ENCODE measurements around the gene TNFRSF4.
"Not testable (repeated sequence)": the region's sequence is repeated elsewhere in the genome, so short reads cannot be mapped to it uniquely, and the experiment has no call there.

Gene TNFRSF4

DNA sequence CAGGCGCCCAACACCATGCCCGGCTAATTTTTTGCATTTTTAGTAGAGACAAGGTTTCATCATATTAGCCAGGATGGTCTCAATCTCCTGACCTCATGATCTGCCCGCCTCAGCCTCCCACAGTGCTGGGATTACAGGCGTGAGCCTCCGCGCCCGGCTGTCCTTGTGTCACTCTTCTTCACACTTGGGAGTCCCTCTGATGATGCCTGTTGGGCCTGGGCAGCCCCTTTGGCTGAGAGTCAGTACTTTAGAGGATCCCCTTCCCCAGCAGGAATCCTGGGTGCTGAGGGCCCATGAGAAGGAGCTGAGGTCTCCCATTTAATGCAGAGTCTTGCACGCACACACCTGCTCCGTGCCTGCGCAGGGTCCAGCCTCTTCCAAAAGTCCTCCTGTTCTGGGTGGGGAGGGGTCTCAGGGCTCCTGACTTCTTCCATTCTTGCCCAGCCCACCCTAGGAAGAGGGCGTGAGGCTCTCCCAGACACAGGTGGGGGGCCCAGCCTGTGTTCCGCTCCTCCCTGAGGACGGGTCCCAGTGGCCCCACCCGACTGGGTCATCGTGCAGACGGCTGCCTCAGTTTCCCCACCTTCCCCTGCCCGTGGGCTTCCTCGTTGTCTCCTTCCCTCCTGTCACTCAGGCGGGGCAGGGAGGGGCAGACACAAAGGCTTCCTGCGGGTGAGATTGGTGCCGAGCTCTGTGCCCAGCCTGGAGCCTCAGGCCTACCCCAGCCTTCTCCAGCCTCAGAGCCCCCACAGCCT is 36.3 kb downstream of the TNFRSF4 start:
- no peak for DNase-seq
- in situ Hi-C loops (cut with HindIII; ENCODE audit: low pct_ligation_motif_present, low pct_unique_long_range_greater_than_20kb, low sequenced_read_pairs) = no loop called here

DNA sequence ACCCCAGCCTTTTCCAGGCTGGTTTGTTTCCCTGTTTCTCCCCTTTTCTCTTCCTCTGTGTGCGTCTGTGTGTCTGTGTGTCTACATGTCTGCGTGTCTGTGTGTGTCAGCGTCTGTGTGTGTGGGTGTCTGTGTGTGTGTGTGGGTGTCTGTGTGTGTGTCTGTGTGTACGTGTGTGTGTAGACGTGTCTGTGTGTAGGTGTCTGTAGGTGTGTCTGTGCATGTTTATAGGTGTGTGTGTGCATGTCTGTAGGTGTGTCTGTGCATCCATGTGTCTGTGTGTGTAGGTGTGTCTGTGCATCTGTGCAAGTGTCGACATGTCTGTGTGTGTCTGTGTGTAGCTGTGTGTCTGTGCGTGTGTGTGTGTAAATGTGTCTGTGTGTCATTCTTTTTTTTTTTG is 37.0 kb downstream of the TNFRSF4 start:
- DNase-seq = no peak
- in situ Hi-C loops (cut with HindIII; ENCODE audit: low pct_ligation_motif_present, low pct_unique_long_range_greater_than_20kb, low sequenced_read_pairs) = no loop called here

DNA sequence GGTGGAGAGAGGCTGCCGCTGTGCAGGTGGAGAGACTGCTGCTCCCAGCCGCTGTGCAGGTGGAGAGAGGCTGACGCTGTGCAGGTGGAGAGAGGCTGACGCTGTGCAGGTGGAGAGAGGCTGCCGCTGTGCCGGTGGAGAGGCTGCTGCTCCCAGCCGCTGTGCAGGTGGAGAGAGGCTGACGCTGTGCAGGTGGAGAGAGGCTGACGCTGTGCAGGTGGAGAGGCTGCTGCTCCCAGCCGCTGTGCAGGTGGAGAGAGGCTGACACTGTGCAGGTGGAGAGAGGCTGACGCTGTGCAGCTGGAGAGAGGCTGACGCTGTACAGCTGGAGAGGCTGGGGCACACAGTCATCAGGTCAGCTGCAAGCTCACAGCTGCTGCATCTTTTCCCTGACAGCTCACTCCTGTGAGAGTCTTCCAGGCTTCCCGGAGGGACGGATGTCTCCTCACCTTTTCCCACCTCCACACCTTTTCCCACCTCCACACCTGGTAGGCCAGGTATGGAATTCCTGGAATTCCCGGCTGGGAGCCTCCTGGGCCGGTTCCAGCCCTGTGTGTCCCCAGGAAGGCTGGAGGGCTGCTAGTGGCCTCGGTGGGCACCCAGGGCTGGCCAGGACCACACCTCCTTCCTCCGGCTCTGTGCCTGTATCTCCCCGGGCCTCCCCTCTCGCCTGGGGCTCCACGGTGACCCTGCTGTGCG is 37.7 kb downstream of the TNFRSF4 start:
- DNase-seq; in situ Hi-C loops (cut with HindIII; ENCODE audit: low pct_ligation_motif_present, low pct_unique_long_range_greater_than_20kb, low sequenced_read_pairs): not testable (repeated sequence)

DNA sequence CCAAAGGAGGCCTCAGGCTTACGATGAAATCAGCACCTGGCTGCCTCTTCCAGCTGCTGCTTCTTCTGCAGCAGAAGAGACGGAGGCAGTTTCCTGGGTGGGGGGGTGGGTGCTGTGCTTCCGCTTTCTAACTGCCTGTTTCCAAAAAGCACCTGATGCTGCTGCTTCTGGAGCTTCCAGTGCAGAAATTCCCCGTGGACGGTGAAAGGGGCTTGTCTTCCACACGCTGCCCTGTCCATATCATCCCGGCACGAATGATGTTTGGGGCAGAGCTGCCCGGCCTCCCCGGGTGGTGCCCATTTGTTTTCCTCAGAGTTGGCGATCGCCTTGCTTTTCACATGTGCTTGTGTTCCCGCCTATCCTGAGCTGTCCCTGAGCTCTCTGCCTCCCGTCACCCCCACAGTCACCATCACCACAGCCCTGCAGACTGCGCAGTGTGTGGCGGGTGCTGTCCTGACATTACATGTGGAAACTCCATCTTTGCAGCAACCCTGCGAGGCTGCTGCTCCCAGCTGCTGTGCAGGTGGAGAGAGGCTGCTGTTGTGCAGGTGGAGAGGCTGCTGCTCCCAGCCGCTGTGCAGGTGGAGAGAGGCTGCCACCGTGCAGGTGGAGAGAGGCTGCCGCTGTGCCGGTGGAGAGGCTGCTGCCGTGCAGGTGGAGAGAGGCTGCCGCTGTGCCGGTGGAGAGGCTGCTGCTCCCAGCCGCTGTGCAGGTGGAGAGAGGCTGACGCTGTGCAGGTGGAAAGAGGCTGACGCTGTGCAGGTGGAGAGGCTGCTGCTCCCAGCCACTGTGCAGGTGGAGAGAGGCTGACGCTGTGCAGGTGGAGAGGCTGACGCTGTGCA is 38.5 kb downstream of the TNFRSF4 start:
- no peak for DNase-seq
- in situ Hi-C loops (cut with HindIII; ENCODE audit: low pct_ligation_motif_present, low pct_unique_long_range_greater_than_20kb, low sequenced_read_pairs) = no loop called here

DNA sequence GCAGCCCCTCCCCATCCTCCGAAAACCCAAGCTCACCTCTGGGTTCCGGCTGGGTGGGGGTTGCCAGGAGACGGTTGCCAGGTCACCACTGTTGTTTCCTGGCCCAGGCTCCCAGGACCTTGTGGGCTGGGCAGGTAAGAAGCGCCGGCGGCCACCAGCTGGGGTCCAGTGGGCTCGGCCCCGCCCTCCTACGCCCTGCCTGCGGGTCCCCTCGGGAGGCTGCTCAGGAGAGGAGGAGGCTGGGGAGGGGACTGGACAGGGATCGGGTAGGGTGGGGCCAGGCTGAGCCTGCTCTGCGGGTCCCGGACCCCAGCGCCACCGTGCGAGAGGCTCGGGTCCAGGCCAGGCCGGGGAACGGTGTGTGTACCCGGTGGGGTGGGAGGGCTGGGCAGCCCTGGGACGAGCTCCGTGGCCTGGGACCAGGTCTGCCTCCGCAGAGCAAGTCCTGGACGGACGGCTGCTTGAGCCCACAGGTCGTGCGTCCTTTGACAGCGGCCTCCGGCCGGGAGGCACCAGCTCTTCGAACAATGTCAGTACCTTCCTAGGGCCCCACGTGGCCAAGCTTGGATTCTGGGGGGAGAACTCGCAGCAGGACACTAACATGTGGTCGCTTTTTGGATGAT is 40.0 kb downstream of the TNFRSF4 start, which contains the start of gene TTLL10:
Gene TTLL10 (plus strand): TSS at position 88 of the 623 bp plus-strand sequence. CDS start 5,336 bp downstream, outside the sequence.
- in situ Hi-C loops (cut with HindIII; ENCODE audit: low pct_ligation_motif_present, low pct_unique_long_range_greater_than_20kb, low sequenced_read_pairs) = no loop called here
- DNase-seq = no peak

DNA sequence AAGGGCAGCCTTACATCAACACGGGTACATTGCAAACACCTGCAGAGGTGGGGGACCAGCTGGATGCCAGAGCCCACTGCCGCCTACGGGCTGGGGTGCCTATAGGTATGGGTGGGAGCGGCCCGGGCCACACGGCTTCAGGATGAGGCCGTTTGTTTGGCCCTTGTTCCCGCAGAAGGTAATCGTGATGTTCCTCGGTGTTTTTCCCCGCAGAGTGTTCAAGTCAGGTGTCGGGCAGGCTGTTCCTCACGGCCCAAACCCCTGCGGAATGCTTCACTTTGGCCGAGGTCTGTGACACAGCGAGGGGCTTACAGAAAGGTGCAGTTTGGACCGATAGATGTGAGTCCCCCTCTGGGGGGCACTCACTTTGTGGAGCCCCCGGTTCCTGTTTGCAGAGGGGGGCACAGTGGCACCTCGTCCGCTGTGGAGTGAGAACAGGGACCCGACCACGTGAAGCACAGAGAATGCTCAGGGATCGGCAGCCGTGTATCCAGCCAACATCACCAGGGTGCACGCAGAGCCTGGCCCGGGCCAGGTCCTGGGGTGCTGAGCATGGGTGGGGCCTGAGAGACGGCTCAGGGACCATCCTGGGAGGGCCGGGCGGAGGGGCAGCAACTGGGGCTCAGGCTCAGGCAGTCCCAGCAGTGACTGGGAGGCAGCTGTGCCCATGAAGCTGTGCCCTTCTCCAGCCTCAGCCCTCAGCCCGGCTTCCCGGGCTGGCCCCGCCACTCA is 40.7 kb downstream of the TNFRSF4 start:
- in situ Hi-C loops (cut with HindIII; ENCODE audit: low pct_ligation_motif_present, low pct_unique_long_range_greater_than_20kb, low sequenced_read_pairs) = no loop called here
- no peak for DNase-seq

DNA sequence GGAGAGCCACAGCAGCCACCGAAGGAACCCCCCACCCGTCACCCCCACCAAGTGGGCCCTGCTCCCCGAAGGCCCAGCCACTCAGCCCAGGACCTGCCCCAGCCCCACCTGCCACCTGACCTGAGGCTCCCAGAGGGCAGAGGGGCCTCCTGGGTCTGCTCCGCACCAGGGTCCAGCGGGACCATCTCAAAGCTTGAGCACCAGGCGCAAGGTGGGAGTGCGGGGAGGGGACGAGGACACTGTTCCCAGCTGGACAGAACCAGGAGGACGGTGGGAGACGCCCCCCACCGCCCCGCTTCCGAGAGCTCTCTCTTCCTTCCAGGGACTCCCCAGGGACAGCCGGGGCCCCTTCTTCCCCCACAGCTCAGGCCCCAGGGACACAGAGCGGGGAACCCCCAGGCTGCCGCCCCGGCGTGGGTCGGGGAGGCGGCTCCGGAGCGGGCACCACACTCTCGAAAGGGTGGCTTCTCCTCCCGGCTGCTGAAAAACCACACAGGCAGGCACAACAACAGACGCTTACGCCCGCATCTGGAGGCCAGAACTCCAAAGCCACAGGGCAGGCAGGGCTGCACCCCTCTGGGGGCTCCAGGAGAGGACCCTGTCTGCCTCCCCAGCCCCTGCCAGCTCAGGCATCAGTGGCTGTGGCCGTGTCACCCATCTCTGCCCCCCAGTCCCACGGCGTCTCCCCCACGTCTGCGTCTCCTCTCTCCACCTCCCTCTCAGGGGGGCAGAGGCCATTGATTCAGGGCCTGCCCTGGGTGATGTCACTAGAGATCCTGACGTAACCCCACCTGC is 42.2 kb downstream of the TNFRSF4 start:
- in situ Hi-C loops (cut with HindIII; ENCODE audit: low pct_ligation_motif_present, low pct_unique_long_range_greater_than_20kb, low sequenced_read_pairs) = no loop called here
- no peak for DNase-seq

DNA sequence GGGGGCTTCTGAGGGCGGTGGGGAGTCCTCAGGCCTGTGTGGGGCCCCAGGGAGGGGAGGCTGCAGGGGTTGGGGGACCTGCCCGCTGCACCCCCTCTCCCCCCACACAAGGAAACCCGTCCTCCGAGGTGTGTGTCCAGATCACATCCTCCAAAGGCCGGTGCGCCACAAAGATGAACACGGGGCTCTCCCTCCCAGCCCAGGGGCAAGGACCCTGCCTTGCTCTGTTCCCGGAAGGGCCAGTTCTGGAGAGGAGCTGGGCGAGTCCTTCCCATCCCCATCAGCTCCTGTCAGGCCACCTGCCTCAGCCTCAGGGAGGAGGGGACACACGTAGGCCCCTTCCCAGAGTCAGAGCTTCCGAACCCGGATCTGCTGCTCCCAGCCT is 42.8 kb downstream of the TNFRSF4 start:
- DNase-seq = no peak
- in situ Hi-C loops (cut with HindIII; ENCODE audit: low pct_ligation_motif_present, low pct_unique_long_range_greater_than_20kb, low sequenced_read_pairs) = no loop called here

DNA sequence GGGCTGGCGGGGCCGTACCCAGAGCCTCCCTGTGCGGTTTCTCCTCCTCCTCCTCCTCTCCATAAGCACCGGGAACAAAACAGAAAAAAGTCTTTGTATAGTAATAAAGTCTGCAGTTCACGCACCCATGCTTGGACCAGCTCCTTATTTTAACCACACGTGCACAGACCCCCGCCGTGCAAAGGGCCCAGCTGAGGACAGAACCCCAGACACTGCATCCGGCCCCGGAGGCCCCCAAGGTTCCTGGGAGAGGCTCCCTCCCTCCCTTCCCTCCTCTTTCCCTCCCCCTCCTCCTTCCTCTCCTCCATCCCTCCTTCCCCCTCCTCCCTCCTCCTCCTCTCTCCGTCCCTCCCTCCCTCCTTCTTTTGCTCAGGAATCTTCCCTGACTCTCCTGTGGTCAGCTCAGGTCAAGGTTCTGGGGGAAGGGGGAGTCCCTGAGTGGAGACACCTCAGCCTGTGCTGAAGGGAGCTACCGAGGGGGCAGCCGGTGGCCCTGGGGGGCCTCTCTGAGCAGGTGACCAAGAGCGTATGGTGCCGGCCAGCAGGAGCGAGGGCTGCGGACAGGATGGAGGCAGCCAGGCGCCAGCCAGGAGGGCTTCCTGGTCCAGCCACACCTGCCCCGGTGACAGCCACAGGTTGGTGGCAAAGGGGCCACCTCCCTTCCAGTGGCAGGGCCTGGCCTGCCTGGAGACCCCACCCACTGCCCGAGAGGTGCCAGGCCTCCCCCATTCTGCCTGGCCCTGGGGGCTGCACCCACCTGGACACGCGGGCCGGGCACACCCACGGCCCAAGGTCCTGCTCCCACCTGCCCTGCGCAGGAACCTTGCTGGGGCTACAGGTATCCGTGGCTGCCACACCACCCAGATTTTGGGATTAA is 43.5 kb downstream of the TNFRSF4 start:
- in situ Hi-C loops (cut with HindIII; ENCODE audit: low pct_ligation_motif_present, low pct_unique_long_range_greater_than_20kb, low sequenced_read_pairs) = no loop called here

DNA sequence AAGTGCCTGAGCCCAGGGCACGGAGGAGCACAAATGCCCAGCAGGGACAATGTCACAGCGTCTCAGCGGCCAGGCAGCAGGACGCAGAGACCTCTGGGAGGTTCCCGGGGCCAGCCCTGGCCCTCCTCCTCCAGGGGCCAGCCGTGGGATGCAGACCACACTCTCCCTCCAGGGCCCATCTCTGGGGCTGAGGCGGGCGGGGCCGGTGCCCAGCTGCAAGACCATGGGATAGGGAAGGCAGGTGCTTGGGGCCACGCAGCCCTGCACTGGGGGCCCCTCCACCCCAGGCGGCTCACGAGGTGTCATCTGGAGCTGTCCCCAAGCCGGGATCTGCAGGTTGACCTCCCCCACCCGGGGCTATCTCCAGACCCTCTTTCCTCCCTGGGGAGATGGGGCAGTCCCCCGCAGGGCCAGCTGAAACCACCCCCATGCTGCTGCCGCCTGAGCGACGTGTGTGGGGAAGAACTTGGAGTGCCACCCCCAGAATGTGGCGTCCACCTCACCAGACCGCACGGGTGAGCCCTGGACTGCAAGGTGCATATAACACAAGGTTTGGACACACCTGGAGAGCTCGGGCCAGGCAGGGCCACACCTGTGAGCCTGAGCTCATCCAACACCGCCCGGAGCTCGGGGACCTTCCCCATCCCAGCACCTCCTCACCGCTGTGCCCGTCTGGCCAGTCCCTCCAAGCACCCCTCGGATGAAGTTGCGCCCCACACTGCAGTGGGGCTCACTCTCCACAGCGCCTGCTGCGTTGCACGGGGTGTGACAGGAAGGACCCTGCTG is 44.3 kb downstream of the TNFRSF4 start:
- DNase-seq = no peak
- in situ Hi-C loops (cut with HindIII; ENCODE audit: low pct_ligation_motif_present, low pct_unique_long_range_greater_than_20kb, low sequenced_read_pairs) = no loop called here

More for the DNA sequence above, 43.5 kb downstream of the TNFRSF4 start:
- DNase-seq = no peak

DNA sequence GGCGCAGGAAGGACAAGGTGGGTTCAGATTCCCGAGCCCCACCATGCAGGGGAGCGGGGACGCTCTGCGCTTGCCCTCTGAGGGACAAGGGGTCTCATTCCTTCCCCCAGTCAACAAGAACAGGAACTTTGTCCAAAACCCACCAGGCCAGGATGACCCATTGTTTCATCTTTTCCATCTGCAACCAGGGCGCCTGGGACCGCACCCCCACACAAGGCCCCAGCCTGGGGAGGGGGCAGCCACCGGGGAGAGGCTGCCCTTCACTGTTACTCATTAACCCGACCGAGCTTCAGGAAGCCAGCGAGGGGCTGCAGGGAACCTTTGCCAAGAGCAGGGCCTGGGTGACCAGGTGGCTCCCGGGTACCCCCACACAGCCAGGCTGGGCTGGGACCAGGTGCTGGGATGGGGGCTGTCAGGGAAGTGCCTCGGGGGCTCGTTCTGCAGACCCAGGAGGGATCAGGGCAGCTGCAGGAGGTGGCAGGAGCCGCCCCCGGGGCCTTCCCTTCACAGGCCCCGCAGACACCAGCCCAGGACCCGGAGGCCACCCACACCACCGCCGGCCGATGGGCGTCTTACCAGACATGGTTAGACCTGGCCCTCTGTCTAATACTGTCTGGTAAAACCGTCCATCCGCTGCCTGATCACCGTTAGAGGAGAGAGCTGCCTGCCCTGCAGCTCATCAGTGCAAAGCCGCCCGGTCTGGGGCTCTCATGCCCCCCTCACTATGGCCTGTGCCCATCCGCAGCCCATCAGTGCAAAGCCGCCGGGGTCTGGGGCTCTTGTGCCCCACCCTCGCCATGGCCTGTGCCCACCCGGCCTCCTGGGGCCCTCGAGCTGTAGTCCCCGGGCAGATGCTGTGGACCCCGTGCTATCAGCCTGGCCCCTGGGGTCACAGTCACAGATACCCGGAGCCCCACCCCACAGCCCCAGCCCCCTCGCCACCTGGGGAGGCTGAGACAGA is 45.2 kb downstream of the TNFRSF4 start:
- in situ Hi-C loops (cut with HindIII; ENCODE audit: low pct_ligation_motif_present, low pct_unique_long_range_greater_than_20kb, low sequenced_read_pairs) = no loop called here
- no peak for DNase-seq

DNA sequence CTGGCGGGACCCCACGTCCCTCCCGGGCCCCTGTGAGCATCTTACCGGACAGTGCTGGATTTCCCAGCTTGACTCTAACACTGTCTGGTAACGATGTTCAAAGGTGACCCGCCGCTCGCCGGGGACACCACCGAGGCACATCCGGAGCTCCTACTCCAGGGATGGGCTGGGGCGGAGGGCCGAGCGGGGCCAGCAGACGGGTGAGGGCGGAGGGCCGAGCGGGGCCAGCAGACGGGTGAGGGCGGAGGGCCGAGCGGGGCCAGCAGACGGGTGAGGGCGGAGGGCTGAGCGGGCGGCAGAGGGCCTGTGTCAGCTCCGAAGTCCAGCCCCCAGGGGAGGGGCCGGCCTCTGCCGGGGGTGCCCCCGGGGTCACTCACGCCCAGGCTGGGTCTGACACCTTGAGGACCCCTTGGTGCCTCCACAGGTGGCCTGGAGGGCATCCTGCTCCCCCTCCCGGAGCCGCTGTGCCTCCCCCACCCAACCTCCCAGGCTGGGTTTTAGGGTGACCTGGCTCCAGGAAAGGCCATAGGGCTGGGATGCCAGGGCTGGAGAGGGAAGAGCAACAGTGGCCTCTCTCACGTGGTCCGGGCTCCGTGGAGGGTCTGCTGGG is 46.0 kb downstream of the TNFRSF4 start:
- in situ Hi-C loops (cut with HindIII; ENCODE audit: low pct_ligation_motif_present, low pct_unique_long_range_greater_than_20kb, low sequenced_read_pairs) = no loop called here
- no peak for DNase-seq

DNA sequence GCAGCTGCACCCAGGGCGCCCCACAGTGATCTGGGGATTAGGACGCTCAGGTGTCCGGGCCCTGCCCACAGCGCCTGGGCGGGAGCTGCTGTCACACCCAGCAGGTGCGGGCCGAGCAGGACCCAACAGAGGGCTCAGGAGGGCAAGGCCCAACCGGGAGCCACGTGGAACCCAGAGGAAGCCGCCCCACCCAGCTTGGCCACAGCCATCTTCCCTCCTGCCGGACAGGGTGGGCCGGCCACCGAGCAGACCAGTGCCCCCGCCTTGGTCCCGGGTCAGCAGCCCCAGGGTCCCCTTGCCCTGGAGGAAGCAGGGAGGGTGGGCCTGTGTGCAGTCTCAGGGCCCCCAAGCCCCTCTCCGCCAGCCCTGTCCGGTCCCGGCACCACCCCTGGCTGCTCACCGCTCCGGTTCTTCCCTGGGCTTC is 46.5 kb downstream of the TNFRSF4 start:
- no peak for DNase-seq
- in situ Hi-C loops (cut with HindIII; ENCODE audit: low pct_ligation_motif_present, low pct_unique_long_range_greater_than_20kb, low sequenced_read_pairs) = no loop called here

DNA sequence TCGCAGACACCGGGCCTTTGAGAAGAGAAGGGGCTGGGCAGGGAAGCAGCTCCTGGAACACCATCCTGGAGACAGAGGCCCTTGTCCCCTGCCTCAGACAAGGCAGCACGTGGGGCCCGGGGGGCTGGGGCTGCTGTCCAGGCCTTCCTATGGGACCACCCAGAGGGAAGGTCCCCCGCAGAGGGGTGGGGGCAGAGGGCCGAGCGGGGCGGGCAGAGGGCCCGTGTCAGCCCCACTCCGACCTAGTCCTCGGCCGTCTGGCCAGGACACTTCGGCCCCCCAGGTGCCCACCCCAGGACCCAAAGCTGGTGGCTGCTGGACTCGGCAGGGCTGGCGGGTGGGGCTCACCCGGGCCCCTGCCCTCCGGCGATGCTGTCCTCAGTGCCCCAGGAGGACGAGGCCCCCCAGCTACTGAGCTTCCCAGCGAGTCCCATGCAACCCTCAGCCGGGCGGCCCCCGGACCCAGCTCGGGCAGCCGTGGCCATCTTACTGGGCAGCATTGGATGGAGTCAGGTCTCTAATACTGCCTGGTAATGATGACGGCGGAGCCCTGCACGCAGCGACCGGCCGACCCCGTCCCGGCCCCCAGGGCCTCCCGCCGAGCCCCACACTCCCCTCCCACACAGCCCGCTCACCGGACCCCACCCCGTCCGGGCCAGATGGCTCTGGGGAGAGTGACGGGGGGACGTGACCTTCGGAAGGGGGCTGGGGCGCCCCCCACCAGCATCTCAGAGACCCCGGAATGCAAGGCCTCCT is 47.1 kb downstream of the TNFRSF4 start:
- in situ Hi-C loops (cut with HindIII; ENCODE audit: low pct_ligation_motif_present, low pct_unique_long_range_greater_than_20kb, low sequenced_read_pairs) = no loop called here
- no peak for DNase-seq

All from ACHN (cell line).